HG02885 (cell line): ENCODE results near the gene PFKFB4.
"Not testable (repeated sequence)": the region's sequence is repeated elsewhere in the genome, so short reads cannot be mapped to it uniquely, and the experiment has no call there.

Source experiments
- ATAC-seq: cut with Tn5 transposase; IDR thresholded peaks from one replicate; pipeline ENCODE4 v1.9.1; 2021; ENCODE audit warnings: mild to moderate bottlenecking; ENCODE audit not compliant: unreplicated experiment, poor library complexity

PFKFB4 gene

GRCh38 chr3:48562367-48563095, 5.9 kb upstream of the PFKFB4 start:
- no peak for ATAC-seq

GRCh38 chr3:48561045-48561736, 4.6 kb upstream of the PFKFB4 start:
- no peak for ATAC-seq

GRCh38 chr3:48560648-48561018, 4.0 kb upstream of the PFKFB4 start:
- ATAC-seq, result no peak

DNA sequence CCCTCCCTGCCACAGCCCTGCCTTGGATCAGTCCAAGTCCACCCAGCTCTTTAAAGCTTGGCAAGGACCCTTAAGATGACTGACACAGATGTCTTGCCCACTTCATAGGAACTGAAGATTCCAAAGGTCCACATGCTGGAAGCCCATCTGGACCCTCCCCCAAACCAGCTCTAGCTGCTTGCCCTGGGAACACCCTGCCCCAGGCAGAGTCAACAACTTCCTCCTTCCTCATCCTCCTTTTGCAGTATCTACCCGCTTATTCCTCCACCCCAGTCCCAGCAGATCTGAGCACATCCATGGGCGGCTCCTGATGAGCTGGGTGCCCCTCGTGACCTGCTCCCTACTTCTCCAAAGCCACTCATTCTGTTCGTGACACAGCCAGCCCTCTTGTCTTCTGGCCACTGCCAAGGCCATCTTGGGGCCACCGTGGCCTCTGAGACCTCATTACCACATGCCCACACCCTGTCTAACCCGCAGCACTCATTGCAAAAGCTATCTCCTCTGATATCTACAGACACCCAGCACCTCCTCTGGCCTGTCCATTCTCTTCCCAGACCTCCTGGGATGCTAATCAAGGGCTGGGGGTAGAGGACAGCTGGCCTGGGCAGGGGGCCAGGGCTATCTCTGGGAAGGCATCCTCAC, 2.0 kb upstream of the PFKFB4 start:
- ATAC-seq, result no peak

- ATAC-seq, result no peak
Measured at GRCh38 chr3:48555949-48556795, 431 bp downstream of the PFKFB4 start.

DNA sequence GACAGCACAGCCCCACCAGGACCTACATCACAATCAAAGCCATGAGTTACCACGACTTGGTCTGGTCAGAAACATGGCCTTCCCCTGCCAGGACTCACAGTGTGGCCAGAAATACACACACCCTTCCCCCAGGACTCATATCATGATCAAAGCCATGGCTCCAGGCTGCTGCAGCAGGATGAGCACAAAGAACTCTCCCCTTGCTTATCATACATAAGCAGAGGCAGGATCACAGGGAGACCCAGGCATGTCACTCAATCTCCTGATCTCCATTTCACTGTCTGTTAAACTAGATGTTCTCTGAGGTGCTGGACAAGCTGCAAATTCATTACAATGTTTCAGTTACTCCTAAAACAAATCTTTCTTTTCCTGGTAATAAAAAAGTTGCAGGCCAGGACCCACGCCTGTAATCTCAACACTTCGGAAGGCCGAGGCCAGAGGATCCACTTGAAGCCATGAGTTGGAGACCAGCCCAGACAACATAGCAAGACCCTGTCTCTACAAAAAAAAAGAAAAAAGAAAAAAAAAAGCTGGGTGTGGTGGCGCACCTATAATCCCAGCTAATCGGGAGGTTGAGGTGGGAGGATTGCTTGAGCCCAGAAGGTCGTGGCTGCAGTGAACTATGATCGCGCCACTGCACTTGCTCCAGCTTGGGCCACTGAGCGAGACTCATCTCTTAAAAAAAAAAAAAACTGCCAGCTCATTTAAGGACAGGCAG, 1.2 kb downstream of the PFKFB4 start:
- ATAC-seq, result no peak

DNA sequence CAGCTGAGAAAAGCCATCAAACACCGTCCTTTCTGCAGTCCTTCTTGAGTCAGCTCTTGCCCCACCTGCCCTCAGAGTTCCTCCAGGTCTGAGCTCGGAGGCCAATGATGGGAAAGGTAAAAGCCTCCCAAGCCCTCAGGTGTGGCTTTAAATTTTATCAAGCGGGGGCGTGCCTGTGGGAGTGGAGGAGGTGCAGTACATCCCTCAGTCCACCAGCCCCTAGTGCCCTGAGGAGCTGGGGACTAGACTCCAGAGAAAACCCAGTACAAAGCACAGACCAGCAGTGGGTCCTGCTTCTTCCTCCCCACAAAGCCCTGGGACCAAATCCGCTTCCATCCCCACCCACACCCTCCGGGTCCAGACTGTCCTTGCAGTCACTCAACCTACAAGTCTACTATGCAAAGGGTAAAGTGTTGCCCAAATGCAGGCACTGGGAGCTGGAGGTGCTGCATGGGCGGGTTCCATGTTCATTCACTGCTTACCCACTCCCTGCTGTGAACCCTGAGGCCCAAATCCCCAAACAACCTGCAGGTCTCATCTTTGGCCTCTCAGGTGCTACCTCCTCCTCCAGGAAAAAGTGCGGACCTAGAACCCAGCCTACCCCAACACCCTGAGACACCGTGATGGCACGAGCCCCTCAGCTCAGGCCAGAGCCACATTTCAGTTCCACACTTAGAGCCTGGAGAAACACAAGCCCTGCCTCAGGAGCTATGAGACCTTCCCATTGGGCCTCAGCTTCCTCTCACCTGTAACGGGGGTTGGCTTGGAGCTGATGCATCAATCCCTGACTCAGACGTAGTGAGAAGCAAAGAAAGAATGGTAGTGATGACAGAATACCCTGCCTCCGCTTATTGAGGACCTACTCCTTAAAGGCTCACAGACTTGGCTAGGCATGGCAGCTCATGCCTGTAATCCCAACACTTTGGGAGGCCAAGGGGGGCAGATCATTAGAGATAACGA, 2.4 kb downstream of the PFKFB4 start:
- ATAC-seq, result no peak

GRCh38 chr3:48553361-48553760, 3.2 kb downstream of the PFKFB4 start:
- no peak for ATAC-seq

DNA sequence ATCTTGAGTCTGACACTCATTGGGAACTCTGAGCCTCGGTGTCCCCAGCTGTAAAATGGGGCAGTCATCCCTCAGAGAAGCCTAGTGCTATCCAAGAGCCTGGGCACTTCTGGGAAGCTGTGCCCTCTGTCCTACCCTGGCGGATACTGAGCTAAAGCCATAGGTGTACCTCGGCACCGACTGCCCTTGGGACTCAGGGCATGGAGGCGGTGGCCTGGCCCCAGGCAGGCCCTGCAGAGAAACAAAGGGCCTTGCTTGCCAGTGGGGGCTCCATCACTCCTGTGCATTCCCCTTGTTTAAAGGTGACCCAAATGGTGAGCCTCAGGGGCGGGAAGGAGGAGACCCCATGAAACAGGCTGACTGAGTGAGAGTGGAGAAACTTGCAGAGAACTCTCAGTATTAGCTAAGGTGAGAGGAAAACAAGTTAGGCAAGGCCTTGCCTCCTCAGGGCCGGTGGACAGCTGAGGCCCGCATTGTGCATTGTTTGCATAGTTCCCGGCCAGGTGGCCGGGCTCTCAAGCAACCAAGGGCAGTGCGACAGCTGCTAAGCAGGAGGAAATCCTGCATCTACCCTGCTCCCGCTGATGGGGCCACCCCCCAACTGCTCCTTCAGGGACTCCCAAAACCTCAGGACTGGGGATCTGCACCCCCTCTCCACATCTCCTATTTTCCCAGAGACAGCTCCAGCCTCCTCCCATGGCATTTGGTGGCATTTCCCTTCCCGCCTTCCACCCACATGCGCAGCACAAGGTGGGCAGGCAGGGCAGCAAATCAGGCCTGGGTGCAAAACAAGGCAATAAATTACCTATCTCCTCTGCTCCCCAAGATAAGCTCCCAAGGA, 4.3 kb downstream of the PFKFB4 start:
- ATAC-seq, result no peak

GRCh38 chr3:48551651-48552050, 5.0 kb downstream of the PFKFB4 start:
- not testable (repeated sequence) for ATAC-seq

GRCh38 chr3:48548729-48549705, 7.6 kb downstream of the PFKFB4 start:
- peak; percentile 65 for ATAC-seq

- no peak for ATAC-seq
Measured at GRCh38 chr3:48548126-48548525, 8.5 kb downstream of the PFKFB4 start.

GRCh38 chr3:48546203-48546829, 10.3 kb downstream of the PFKFB4 start:
- ATAC-seq, result no peak

GRCh38 chr3:48544141-48544540, 12.5 kb downstream of the PFKFB4 start:
- no peak for ATAC-seq

GRCh38 chr3:48543271-48543866, 13.2 kb downstream of the PFKFB4 start:
- no peak for ATAC-seq

DNA sequence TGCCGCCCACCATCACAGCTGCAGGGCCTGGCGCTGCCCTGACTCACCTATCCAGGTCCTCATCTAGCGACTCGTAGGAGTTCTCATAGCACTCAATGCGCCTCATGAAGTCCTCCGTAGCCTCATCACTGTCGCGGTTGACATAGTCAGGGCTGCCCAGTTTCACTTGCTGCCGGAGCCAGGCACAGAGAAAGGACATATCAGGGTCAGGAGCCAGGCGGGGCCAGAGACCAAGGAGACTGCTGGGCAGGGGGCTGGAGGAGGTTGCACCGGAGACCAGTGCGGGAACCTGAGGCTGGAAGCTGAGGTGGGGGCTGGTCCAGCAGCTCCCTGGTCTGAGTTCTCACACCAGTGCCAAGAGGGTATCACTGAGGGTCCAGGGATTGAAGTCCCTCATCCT, 18.2 kb downstream of the PFKFB4 start:
- ATAC-seq, result no peak
